Skeletal muscle cell (primary cell): Measurements from ENCODE around the gene BLACAT1.
"Not testable (repeated sequence)": the region's sequence is repeated elsewhere in the genome, so short reads cannot be mapped to it uniquely, and the experiment has no call there.

Experiments
- DNase-seq: peaks from one replicate; pipeline ENCODE4 v3.0.0-alpha.2; 2010; ENCODE audit warnings: low read depth
- H3K4me3 ChIP-seq: 2 replicates; pipeline ENCODE4 v1.5.1; 2011; ENCODE audit warnings: low read depth, mild to moderate bottlenecking, control low read depth, low read length, moderate library complexity

Gene BLACAT1

DNA sequence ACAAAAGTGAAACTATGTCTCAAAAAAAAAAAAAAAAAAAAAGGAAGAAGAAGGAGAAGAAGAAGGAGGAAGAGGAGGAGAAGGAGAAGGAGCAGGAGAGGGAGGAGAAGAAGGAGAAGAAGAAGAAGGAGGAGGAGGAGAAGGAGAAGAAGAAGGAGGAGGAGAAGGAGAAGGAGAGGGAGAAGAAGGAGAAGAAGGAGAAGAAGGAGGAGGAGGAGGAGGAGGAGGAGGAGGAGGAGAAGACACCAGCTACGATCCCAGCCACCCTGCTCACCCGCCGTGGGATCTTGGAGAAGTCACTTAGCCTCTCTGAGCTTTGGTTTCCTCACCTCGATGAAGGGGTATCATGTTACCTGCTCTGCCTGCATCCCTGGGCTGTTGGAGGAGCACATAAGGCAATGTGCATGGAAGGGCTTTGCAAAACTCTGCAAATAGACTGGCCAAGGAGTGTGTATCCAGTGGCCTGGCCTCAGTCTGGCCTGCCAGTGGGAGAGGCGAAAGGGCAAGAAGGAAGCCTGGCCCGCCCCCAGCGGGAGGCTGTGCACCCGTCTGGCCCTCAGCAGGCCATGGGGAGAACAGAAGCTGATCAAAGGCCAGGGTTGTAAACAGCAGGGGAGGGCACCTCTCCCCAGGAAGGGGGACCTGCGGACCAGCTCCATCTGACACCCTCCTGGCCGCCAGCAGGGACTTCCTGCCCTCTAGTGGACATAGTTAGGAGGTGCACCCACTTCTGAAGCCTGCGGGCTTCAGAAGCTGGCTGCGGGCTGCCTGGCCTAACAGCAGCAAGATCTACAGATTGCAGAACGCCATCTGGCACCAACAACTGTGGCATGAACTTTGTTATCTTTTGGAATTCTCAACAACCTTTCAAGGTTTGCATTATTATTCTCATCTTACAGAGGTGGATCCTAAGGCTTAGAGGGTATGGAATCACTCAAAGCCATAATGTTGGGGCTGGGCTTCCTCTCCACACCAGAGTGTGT lies 29.4 kb upstream of the BLACAT1 start:
- H3K4me3 ChIP-seq: no peak overlapping the region
- peak; percentile 15 for DNase-seq

DNA sequence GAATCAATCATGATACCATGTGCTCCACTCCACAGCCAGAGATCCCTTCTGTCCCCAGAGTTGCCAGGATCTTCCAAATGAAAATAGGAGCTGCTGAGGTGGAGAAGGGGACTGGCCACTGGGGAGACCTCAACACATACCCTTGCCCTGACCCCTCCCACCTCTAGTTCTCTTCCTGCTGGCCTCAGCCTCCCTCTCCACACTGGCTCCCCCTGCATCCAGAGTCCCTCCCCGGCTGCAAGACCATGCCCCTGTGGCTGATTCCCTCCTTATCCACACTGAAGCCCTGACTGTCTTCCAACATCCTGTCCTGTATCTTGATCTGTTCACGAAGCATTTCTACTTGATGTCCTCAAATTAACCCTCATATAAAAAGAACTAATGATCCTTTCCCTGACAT lies 27.5 kb upstream of the BLACAT1 start:
- H3K4me3 ChIP-seq: no peak overlapping the region

DNA sequence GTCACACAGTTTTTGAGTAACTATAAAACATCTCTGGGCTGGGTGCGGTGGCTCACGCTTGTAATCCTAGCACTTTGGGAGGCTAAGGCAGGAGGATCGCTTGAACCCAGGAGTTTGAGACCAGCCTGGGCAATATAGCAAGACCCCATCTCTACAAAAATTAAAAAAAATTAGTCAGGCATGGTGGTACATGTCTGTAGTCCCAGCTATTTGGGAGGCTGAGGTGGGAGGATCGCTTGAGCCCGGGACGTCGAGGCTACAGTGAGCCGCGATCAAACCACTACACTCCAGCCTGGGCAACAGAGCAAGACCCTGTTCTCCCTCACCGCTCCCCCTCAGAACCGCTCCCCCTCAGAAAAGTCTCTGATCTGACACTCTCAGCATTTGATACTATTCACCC lies 26.7 kb upstream of the BLACAT1 start:
- not testable (repeated sequence) for DNase-seq, H3K4me3 ChIP-seq

More for the DNA sequence above, 27.5 kb upstream of the BLACAT1 start:
- no peak for DNase-seq

DNA sequence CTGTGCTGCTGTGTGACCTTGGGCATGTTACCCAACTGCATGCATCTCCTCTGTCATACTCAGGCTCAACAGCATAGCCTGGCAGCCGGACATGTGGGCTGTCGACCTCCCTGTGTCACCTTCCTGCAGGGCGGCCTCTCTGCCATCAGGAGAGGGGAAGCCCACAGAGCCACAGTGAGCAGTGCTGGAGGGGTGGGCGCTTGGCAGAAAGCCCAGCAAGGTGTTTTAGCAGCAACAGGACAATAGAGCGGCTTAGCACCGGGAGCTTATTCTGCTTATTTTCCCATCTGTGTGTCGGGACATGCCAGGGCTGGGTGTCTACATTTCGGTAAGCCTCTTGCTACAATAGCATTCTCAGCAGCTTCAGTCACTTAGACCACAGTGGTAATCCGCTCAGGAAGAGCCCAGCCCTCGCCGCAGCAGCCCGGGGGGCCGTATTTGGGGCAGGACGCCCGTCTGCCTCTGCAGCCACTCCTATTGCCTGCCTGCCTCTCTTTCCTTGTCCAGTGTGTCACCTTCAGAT lies 25.8 kb upstream of the BLACAT1 start:
- no peak overlapping the region for H3K4me3 ChIP-seq
- no peak for DNase-seq

DNA sequence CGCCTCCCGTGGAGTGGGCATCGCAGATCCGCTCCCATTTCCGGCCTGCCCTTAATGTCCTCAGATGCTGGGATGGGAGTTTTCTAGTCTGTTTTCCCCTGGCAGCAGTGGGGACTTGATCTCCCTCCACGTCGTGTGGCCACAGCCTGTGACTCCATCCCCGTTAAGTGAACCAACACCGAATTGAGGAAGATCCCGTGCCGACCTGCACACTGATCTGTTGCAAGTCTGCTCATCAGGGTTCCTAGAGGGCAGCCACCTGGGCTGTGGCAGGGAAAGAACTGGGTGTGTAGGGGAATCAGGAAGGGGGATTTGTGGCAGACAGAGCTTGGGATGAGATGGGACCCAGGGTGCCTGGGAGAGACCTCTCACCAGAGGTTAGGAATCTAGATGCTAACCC lies 25.4 kb upstream of the BLACAT1 start:
- DNase-seq: no peak
- H3K4me3 ChIP-seq: no peak overlapping the region

DNA sequence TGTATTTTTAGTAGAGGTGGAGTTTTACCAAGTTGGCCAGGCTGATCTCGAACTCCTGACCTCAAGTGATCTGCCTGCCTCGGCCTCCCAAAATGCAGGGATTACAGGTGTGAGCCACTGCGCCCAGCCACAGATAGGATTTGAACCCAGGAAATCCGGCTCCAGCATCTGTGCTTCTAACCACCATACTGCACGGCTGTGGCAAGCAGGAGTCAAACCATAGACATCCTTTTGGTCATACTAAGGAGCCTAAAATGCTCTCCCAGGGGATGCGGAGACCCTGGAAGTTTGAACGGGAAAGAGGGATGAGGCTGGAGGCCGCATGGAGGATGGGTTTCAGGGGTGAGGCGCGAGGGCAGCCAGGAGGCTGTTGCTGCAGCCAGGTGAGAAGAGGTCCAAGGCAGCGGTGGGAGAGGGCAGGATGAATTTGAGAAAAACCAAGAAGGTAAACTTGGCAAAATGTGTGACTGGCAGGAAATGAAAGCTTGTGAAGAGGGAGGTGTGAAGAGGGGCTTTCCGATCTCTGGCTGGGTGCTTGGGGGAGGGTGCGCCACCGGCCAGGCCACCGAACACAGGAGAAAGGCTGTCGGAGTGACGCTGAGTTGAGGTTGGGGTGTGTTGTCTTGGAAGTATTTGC lies 24.6 kb upstream of the BLACAT1 start:
- DNase-seq: no peak
- no peak overlapping the region for H3K4me3 ChIP-seq

DNA sequence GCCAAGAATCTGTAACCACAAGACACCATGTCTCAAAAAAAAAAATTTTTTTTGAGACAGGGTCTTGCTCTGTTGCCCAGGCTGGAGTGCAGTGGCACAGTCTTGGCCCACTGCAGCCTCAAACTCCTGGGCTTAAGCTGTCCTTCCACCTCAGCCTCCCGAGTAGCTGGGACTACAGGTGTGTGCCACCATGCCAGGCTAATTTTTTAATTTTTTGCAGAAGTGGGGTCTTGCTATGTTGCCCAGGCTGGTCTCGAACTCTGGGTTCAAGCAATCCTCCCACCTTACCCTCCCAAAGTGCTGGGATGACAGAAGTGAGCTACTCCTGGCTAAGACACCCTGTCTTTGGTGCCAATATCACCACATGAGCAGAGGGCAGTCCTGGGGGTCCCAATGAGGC lies 23.1 kb upstream of the BLACAT1 start:
- DNase-seq, H3K4me3 ChIP-seq: not testable (repeated sequence)

DNA sequence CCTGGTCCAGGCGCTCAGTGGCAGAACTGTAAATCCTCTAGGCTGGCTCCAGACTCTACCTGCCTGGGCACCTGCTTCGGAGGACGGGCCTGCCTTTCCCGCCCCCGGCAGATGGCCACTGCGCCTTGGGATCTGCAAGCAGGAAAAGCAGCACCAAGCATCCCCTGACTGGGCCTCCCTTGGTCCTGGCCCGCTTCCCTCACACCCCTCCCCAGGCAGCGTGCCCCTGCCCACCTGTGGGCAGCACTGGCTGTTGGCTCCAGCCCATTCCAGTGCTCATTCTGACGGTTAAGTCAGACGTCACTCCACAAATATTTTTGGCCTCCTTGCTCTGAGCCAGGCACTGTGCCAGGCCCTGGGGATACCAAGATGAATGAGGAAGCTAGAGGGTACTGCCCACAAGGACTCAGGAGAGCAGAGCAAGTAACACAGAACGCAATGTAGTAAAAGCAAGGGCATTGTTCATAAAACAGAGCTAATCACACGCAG lies 22.0 kb upstream of the BLACAT1 start:
- no peak for DNase-seq
- no peak overlapping the region for H3K4me3 ChIP-seq

DNA sequence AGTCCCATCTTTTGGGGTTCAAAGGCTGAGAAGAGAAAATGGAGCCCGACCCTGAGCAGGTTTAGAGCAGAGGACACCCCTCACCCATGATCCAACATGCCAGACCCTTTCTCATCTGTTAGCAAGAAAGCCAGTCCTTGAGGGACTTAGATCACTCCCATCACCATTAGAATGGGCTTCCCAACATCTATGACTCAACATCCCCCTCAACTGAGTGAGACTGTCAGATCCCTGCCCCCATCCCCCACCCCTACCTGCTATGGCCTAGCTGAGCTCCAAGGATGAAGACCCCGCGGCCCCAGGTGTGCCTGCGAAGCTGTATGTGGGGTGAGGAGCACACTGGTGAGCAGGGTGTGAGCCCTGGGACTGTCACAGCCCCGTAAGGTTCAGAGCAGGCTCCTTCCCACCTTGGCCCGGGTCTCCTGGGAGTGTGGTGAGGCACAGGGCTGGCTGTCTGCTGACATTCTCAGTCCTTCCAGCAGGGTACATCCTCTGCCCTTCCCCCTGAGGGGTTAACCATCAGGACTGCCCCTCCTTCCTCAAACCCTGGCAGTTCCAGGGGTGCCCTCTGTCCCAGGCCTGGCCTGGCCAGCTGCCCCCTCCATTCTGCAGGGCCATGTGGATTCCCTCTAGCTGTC lies 21.4 kb upstream of the BLACAT1 start:
- no peak for DNase-seq
- H3K4me3 ChIP-seq: no peak overlapping the region

DNA sequence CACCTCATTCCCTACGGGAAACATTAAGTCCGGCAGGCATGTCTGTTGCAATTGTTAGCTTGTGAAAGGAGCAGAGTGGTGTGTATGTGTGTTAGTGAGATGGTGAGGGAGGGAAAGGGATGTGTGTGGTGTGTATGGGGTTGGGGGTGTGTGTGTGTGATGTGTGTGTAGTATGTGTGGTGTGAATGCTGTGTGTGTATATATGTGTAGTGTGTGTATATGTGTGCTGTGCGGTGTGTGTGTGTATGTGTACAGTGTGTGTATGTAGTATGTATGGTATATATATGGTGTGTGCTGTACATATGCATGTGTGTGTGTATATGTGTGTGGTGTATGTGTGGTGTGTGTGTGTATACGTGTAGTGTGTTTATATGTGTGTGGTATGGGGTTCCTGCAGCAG lies 20.8 kb upstream of the BLACAT1 start:
- no peak overlapping the region for H3K4me3 ChIP-seq
- DNase-seq: no peak

DNA sequence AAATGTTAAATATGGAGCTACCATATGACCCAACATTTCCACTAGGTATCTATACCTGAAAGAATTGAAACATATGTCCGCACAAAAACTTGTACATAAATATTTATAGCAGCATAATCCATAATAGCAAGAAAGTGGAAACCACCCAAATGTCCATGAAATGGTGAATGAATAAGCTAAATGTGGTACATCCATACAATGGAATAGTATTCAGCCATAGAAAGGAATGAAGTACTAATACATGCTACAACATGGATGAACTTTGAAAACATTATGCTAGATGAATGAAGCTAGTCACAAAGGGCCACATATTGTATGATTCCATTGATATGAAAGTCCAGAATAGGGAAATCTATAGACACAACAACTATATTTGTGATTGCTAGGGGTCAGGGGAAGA lies 20.0 kb upstream of the BLACAT1 start:
- DNase-seq: no peak
- no peak overlapping the region for H3K4me3 ChIP-seq

DNA sequence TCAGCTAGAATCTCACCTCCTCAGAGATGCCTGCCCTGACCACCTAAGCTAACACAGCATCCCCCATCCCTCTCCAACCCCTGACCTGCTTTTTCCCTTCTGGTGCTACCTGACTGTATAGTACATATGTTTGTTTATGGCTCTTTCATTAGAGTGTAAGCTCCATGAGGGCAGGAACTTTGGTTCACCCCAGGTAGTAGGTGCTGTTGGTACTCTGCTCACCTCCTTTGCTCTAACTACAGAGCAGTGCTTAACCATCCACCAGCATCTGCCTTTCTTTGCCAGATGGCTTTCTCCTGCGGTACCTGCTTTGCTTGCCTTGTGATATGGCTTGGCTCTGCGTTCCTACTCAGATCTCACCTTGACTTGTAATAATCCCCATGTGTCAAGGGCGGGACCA lies 18.7 kb upstream of the BLACAT1 start:
- no peak for DNase-seq

DNA sequence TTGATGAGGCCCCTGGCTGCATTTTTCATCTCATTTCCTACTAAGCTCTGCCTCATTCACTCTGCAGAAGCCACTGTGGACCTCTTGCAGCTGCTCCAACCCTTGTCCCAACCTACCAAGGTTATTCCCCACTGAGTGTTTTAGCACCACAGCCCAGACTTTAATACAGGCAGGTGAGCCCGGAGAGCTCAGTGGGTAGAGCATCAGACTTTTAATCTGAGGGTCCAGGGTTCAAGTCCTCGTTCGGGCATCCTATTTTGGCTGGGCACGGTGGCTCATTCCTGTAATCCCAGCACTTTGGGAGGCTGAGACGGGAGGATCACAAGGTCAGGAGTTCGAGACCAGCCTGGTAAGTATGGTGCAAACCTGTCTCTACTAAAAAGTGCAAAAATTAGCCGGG lies 18.1 kb upstream of the BLACAT1 start:
- H3K4me3 ChIP-seq: no peak overlapping the region
- DNase-seq: no peak

More for the DNA sequence above, 18.7 kb upstream of the BLACAT1 start:
- H3K4me3 ChIP-seq: no peak overlapping the region

DNA sequence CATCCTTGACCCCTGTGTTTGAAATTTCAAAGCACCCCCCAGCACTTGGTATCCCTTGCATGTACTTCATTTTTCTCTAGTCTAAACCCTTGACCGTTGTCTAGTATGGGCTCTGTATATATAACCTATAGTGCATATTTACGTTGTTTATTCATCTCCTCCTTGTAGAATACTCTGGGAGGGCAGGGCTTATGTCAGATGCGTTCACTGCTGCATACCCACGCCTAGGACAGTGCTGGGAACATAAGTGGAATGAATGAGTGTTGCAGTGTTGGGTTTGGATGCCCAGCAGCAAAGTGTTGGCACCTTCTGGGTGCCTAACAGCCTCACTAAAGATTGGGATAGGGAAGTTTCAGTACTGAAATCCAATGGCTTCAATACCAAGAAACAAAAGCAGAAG lies 17.6 kb upstream of the BLACAT1 start:
- no peak overlapping the region for H3K4me3 ChIP-seq
- no peak for DNase-seq

DNA sequence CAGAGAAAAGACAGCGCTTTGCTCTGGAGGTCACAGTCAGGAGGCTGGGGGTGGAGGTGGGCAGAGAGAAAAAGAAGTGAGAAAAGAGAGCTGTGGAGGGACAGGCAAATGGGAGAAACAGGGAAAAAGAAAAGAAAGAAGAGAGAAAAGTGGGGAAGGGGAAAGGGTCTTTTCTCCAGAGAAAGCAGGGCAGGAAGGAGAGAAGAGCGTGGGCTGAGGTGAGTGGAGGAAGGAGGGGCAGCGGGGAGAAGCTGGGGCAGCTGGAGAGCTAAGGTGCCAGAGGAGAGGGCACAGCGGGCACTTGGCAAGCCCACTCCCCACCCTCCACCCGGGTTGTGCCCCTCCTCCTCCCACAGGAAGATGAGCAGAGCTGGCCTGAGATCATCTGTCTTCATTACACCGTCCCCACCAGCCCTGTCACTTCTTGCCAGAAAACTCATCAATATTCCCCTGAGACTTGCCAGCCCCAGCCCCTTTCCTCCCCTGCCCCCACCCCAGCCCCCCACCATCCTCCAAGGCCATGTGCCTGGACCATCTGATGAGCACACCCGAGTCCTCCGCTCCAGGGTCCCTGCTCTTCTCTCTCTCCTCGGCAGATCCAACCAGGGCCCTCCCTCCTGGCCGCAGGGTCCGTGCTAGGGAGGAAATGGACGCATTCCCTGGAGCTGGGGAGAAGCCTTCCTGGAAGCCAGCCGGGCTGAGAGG lies 17.0 kb upstream of the BLACAT1 start:
- no peak for DNase-seq
- H3K4me3 ChIP-seq: no peak overlapping the region

DNA sequence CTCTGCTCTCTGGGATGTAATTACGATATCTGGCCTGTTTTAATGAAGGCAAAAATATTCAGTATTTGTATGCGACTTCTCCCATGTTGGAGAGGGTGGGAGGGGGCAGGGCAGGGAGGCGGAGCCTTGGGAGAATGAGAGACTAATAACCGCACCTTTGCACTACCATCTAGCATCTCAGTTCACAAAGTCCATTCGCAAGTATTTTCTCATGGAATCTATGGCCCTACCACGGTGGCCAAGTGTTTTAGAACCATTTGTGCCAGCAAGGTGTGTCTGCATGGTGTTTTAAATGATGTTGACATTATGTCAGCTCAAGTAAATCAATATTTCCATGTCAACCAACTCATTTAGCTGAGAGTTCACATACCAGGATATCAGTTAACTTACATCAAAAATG lies 14.3 kb upstream of the BLACAT1 start:
- no peak overlapping the region for H3K4me3 ChIP-seq

DNA sequence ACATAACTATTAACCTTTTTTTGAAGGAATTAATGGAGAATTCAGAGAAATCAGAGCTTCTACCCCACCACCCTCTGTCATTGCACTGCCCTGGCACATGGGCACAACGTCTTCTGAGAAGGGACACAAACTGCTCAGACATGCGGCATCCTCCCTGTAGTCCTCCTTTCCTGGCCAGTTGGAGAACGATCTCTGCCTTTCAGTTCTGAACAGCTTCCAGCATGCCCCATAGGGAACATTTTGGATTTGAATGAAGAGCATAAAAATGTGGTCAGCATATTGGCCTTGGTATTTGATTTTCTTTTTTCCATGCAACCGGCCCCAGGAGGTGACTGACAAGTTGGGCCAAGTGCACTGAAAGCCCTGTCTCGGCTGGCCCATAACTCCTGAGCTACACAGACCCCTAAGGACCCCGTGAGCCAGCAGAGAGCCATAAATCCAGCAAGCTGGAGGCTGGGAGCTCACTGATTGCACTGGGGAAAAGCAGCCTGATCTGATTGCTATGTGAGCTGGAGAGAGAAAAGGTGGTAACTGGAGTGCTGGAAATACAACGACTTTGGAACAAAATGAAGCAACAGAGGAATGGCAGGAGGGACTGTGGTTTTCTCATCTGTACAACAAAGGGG lies 10.9 kb upstream of the BLACAT1 start:
- DNase-seq: no peak
- no peak overlapping the region for H3K4me3 ChIP-seq

More for the DNA sequence above, 14.3 kb upstream of the BLACAT1 start:
- DNase-seq: no peak

DNA sequence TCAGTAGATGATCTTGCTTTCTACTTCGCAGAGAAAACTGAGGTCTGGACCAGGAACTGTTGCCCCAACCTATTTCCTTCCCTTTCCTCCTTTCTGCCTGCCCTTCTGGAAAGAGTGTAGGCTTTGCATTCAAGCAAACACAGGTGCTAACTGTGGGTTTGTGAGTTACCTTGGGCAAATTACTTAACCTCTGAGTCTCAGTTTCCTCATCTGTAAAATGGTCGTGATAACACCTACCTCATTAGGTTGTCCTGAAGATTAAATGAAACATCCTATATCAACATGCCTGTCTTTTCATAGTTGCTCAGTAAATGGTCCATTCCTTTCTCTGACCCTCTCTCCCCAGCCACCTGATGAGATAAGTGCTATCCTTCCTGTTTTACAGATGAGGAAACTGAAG lies 9.5 kb upstream of the BLACAT1 start:
- H3K4me3 ChIP-seq: no peak overlapping the region
- no peak for DNase-seq
